Islet precursor cell (in vitro differentiated cells): ENCODE results near the gene FMNL3.
A peak's percentile ranks its signal among the peaks of the same experiment; 100 is the strongest.
"Not testable (repeated sequence)": the region's sequence is repeated elsewhere in the genome, so short reads cannot be mapped to it uniquely, and the experiment has no call there.

Experiments used
- DNase-seq: peaks from one replicate; pipeline ENCODE4 v3.0.0-alpha.2; 2018

Gene FMNL3, protein sequence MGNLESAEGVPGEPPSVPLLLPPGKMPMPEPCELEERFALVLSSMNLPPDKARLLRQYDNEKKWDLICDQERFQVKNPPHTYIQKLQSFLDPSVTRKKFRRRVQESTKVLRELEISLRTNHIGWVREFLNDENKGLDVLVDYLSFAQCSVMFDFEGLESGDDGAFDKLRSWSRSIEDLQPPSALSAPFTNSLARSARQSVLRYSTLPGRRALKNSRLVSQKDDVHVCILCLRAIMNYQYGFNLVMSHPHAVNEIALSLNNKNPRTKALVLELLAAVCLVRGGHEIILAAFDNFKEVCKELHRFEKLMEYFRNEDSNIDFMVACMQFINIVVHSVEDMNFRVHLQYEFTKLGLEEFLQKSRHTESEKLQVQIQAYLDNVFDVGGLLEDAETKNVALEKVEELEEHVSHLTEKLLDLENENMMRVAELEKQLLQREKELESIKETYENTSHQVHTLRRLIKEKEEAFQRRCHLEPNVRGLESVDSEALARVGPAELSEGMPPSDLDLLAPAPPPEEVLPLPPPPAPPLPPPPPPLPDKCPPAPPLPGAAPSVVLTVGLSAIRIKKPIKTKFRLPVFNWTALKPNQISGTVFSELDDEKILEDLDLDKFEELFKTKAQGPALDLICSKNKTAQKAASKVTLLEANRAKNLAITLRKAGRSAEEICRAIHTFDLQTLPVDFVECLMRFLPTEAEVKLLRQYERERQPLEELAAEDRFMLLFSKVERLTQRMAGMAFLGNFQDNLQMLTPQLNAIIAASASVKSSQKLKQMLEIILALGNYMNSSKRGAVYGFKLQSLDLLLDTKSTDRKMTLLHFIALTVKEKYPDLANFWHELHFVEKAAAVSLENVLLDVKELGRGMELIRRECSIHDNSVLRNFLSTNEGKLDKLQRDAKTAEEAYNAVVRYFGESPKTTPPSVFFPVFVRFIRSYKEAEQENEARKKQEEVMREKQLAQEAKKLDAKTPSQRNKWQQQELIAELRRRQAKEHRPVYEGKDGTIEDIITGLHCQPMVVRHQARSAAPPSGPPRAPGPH

DNA sequence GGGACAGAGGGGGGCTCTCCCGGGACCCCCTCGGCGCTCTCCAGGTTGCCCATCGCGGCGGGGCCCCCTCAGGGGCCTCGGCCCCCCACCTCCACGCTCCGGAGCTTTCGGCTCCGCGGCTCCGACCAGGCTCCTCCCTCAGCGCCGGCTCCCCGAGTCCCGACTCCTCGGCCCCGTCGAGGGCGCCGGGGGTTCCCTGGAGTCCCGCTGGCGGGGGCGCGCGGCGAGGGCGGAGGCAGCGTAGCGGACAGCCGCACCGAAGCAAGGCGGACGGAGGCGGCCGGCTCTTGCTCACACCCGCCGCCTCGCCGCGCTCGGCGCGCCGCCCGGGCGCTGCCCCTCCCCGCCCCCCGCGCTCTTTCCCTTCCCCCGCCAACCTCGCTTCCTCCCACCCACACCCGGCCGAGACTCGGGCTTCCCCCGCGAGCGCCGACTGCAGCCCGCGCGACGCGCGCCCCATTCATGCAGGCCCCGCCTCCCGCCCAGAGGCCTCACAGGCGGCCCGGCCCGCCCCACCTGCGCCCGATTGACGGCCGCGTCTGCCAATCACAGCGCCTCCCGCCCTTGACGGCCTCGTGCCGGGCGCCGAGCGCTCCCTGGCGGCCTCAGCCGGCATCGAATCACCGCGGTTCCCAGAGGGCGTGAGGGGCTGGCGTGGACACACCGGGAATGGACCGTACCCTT lies at the start of gene FMNL3:
Gene FMNL3 (minus strand): TSS at position 278 of the 684 bp plus-strand sequence. CDS start 225 bp downstream, at position 53.
- DNase-seq: peak; percentile 99

- DNase-seq: no peak
Observed at GRCh38 chr12:49750996-49751393, 43.8 kb upstream of the FMNL3 start.

DNA sequence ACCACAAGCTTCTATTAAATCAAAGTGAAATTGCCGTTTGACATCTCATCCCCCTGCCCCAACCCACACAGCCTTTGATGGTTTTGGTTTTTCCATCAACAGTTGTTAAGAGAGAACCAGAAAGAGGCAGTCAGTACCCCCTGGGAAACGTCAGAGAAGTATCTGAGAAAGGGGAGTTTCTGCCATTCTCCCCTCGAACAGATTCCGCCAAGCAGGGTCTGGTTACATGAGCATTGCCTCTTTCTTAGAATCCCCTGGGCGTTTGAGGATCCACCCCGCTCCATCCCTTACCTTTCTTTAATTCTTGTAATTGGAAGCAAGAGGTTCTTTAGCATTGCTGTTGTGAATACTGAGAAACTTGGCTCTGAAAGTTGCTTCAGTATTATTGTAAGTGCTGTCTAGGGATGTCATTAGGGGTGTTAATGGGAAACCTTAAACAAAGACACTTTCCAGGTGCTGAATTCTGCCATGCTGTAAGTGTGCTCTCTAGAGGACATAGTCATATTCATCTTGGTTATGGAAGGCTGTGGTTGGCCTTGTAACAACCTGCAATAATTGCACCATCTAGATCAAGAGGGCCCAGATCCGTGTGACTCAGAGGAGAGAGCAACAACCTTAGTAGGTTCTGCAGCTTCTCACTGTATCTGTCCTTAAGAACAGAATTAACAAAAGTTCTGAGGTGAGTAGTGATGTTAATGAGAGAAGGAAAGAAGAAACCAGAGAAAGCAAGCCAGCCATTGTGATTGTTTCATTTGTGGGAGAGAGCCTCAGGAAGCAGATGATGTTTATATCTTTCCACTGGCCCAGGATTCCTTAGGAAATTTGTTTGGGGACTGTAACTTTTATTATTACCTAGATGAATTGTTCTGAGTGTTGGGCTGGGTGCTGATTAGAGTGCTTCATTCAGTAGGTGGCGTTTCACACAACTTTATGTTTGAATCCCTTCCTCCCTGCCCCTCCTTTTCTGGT lies 43.1 kb upstream of the FMNL3 start:
- no peak for DNase-seq

DNA sequence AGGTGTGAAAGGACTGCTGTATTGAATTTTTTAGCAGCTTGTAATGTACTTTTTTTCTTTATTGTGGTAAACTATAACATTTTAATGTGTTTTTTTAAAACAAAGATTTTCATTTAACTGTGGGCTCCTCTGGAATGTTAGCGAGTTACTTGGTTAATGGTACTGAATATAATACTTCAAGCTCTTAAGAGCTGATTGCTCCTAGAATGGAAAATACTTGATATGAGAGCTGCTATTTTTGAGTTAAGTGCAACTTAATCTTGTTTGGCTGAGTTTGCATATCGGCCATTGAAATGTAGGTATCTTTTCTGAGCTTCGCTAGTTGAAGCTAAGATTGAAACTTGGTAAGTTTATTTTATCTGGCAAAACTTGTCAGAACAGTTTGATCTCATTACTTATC lies 41.6 kb upstream of the FMNL3 start:
- DNase-seq: no peak

GRCh38 chr12:49748306-49748705 lies 41.1 kb upstream of the FMNL3 start:
- no peak for DNase-seq

DNA sequence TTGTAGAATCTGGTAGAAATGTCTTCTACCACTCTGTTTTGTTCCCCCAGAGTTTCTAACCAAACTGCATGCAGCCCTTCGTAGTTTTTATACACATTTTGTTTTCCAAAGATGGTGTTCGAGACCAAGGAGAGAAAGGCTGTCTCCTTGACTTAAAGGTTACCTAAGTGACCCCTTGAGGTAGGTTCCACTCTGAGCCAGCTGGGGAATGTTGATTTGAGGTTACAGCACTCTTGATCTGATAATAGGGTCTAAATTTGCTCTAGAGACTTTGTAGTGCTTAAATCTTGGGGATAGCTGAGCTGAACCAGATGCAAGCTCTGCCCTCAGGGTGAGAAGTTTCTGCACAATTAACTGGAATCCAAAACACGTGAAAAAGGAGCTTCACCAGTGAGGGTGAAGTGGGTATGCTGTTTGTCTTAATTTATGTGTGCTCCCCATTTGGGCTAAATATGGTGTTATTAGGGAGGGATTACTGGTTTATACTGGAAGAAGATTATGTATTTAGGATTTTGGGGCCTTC lies 37.2 kb upstream of the FMNL3 start:
- no peak for DNase-seq

DNA sequence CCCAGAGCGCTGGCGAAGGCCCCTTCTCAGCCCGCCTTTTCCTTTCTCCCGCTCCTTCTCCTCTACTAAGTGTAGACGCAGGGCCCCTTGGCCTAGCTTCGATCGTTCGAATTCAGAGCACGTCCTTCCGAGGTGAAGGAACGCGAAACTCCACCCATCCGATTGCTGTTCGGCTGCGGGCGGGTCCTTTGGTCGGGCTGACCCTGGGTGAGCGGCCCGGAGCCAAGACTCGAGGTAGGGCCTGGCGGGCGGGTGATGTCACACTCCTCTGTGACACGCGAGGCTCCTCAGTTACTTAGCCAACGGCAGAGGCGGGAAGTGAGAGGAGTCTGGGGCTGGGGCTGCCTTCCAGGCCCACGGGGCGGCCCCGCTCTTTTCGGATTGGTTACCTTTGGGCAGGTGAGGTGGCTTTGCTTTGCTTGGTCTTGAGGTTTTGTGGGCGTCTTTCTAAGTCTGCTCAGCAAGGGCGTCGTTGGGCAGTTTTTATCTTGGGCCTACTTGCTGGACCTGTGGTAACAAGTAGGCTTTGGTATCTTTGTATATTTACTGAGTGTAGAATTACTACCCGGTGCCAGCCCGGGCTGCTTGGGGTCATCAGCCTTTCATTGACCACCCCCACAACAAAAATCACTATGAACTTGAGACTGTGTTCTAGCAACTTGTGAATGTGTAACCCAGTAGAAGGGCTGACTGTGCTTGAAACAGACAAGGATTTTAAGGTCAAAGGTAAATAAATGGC lies 34.8 kb upstream of the FMNL3 start:
- DNase-seq: peak; percentile 98

DNA sequence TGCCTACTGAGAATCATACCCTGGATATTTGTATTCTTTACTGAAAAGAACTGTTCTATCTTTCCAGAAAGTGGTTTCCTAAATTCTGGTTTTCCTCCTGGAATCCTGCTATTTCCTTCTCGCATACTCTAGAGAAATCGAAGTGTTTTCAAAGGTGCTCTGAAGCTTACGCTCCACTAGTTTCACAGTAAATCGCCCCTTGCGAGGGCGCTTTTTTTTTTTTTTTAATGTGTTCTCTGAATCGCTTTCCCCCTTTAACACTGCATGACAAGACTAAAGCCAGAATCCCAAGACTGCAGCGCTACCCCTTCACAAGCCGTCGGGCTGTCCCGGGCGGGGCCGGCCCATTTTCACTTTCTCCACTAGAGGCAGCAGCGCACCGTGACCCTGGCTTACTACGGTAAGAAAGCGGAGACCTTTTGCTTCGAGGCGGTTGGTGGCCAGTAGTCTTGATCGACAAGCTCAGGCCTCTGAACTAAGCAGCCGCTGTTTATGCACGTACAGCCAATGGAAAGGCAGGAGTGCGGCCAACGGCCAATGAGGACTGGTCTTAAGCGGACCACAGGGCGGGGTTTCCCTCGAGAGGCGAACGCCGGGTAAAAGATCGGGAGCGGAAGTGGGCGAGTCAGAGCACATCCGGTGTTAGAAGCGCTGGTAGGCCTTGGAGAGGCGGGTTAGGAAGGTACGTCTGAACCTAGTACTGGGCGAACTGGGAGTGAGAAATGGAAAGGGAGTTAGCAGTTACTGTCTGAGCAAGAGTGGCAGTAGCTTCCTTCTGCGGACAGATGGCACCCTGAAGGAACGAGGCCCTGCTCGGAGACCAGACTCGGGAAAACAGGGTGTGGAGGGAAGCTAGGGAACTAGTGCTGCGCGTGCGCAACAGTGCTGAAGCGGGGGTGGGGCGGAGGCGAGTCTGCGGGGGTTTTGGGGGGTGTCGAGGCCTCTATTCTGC lies 34.0 kb upstream of the FMNL3 start, which contains the start of gene TMBIM6:
Gene TMBIM6 (plus strand): TSS at position 628 of the 952 bp plus-strand sequence. CDS start 10,937 bp downstream, outside the sequence.
- peak; percentile 100 for DNase-seq

DNA sequence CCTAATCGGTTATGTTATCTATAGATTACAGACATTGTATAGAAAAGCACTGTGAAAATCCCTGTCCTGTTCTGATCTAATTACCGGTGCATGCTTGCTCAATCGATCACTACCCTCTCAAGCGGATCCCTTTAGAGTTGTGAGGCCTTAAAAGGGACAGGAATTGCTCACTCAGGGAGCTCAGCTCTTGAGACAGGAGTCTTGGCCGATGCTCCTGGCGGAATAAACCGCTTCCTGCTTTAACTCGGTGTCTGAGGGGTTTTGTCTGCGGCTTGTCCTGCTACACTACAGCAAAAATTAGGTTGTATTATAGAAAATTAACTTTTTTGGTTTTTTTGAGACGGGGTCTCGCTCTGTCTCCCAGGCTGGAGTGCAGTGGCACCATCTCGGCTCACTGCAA lies 33.1 kb upstream of the FMNL3 start:
- not testable (repeated sequence) for DNase-seq

- not testable (repeated sequence) for DNase-seq
Observed at GRCh38 chr12:49738721-49739120, 31.5 kb upstream of the FMNL3 start.

GRCh38 chr12:49734900-49735299 lies 27.7 kb upstream of the FMNL3 start:
- DNase-seq: not testable (repeated sequence)

- no peak for DNase-seq
Observed at GRCh38 chr12:49733219-49734017, 26.2 kb upstream of the FMNL3 start.

DNA sequence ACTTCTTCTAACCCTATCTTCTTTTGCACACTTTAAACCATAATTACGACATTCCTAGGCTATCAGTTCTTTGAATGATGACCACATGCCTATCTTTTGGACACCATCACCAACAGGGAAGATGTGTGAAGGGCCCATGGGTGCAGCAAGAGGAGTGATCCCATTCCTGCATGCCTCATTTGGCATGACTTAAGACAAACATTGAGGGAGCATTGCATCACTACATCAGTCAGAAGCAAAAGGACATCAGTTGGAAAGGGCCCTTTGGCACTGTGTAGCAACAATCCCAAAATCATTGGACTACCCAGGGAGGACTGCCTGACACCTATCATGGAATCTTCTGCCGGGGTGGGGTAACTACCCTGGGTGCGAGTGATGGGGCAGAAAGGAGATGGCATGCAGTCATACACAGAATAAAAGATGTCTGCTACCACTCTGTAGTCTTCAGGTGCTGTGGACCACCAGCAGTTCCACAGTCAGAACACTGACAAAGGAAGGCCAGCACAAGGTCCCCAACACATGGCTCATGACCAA lies 23.4 kb upstream of the FMNL3 start:
- DNase-seq: no peak

- DNase-seq: no peak
Observed at GRCh38 chr12:49730050-49730449, 22.8 kb upstream of the FMNL3 start.

- no peak for DNase-seq
Observed at GRCh38 chr12:49728446-49728845, 21.2 kb upstream of the FMNL3 start.

DNA sequence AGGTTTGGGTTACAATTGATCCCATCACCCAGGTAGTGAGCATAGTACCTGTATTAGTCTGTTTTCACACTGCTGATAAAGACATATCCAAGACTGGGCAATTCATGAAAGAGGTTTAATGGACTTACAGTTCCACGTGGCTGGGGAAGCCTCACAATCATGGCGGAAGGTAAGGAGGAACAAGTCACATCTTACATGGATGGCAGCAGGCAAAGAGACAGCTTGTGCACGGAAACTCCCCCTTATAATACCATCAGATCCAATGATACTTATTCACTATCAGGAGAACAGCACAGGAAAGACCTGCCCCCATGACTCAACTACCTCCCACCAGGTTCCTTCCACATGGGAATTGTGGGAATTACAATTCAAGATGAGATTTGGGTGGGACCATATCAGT lies 14.2 kb upstream of the FMNL3 start:
- not testable (repeated sequence) for DNase-seq

- DNase-seq: no peak
Observed at GRCh38 chr12:49720214-49720613, 13.0 kb upstream of the FMNL3 start.

DNA sequence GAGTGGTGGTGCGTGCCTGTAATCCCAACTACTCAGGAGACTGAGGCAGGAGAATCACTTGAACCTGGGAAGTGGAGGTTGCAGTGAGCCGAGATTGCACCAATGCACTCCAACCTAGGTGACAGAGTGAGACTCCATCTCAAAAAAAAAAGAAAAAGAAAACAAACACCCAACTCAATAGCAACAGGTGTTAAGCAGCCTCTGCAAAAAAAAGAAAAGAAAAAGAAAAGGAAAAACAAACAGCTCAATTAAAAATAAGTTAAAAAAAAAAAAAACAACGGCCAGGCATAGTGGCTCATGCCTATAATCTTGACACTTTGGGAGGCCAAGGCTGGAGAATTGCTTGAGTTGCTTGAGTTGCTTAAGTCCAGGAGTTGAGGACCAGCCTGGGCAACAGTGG lies 10.6 kb upstream of the FMNL3 start:
- not testable (repeated sequence) for DNase-seq
